Effector CD8-positive, alpha-beta T cell (primary cell): ENCODE measurements around the gene HRH4.

ENCODE experiments used
- DNase-seq: peaks from one replicate; lab custom pipeline; 2025; lab: John Stamatoyannopoulos, UW

Gene HRH4

GRCh38 chr18:24465486-24465885, 5.0 kb downstream of the HRH4 start:
- DNase-seq: no peak

DNA sequence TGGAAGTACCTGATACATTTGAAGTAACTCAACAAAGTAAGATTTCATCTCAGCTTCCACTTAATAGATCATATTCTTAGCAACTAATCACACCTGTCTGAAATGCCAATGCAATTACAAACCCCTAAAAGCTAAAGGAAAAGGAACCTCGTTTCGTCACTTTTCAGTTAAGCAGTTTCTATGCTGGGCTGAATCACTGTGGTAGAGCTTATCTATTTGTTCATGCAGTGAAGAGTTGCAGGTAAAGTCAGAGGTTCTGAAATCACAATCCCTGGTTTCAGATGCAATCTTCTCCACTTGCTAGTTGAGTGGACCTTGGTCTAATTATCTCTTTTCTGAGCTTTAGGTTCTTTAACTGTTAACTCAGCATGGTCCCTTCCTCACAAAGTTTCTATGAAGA, 6.3 kb downstream of the HRH4 start:
- no peak for DNase-seq

GRCh38 chr18:24470022-24470618, 9.7 kb downstream of the HRH4 start:
- no peak for DNase-seq

DNA sequence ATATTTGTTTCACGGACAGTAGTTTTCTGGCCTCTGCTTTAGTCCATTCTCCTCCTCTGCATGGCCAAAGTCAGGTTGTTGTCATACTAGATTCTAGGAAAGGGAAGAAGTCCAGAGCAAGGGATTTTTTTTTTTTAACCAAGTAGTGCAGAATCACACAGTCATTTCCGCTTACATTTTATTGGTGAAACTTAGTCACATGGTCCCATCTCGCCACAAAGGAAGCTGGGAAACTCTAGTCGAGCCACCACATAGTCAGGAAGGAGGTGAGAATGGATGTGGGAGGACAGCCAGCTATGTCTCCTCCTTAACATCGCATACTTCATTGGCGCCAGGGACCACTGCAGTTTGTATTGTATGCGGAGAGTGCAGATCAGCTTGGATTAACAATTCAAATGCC, 10.4 kb downstream of the HRH4 start:
- DNase-seq: no peak

DNA sequence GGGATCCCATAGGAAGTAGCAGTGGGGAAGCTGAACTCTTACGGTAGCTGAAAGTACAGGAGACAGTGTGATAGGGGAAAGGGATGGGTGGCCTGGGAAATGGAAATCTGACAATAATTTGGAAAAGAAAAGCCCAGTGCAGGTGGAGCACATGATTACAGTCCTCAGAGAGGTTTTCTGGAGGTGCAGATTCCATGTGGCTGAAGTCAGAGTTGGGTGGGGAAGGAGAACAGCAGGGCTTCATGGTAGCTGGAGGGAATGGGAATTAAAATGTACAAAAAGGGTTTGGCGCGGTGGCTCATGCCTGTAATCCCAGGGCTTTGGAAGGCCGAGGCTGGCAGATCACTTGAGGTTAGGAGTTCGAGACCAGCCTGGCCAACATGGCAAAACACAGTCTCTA, 12.2 kb downstream of the HRH4 start:
- DNase-seq: no peak

- no peak for DNase-seq
These were observed 14.0 kb downstream of the HRH4 start for GRCh38 chr18:24474406-24474805.

DNA sequence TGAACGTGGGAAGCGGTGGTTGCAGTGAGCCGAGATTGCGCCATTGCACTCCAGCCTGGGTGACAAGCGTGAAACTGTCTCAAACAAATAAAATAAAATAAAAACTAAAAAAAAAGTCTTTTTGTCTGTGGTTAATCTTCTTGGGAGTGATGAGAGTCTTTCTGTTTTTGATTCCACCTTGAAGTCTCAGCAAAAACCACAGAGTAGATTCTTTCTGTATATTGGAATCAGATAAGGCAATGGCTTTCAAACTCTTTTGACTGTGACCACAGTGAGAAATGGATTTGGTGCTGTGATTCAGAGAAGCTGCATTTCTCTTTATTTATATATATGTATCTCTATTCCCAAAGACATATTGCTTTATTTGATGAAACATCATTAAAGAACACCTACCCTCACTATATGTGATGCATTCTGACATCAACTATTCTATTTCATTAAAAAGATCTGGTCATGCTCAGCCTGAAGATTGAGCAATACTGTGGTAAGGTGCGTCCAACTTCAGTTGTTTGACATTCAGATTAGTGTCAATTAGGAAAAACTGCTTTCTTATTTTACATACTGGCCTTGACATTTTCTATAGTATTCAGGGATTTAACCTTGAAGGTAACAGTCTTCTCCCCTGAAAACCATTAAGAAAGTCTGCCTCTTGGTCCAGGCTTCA, 15.6 kb downstream of the HRH4 start:
- DNase-seq: no peak

DNA sequence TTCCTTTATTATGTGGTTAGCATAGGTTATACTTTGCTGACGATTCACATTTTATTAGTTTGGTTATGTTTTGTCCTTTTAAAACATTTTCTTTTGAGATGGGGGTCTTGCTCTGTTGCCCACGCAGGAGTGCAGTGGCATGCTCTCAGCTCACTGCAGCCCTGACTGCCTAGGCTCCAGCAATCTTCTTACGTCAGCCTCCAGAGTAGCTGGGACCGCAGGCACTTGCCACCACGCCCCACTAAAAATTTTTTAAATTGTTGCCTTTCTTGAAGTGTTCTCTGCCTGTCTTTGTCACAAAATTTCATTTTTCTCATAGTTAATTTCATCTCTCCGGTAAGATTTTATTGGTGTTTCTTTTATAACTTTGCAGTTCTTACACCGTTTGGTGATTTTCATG, 18.9 kb downstream of the HRH4 start:
- no peak for DNase-seq

GRCh38 chr18:24482821-24483220, 22.4 kb downstream of the HRH4 start:
- no peak for DNase-seq

- no peak for DNase-seq
These were observed 25.2 kb downstream of the HRH4 start for GRCh38 chr18:24485681-24486080.

- DNase-seq: no peak
These were observed 26.2 kb downstream of the HRH4 start for GRCh38 chr18:24486684-24487083.

GRCh38 chr18:24488824-24489493, 28.5 kb downstream of the HRH4 start:
- DNase-seq: no peak

GRCh38 chr18:24490539-24490938, 30.1 kb downstream of the HRH4 start:
- DNase-seq: no peak

DNA sequence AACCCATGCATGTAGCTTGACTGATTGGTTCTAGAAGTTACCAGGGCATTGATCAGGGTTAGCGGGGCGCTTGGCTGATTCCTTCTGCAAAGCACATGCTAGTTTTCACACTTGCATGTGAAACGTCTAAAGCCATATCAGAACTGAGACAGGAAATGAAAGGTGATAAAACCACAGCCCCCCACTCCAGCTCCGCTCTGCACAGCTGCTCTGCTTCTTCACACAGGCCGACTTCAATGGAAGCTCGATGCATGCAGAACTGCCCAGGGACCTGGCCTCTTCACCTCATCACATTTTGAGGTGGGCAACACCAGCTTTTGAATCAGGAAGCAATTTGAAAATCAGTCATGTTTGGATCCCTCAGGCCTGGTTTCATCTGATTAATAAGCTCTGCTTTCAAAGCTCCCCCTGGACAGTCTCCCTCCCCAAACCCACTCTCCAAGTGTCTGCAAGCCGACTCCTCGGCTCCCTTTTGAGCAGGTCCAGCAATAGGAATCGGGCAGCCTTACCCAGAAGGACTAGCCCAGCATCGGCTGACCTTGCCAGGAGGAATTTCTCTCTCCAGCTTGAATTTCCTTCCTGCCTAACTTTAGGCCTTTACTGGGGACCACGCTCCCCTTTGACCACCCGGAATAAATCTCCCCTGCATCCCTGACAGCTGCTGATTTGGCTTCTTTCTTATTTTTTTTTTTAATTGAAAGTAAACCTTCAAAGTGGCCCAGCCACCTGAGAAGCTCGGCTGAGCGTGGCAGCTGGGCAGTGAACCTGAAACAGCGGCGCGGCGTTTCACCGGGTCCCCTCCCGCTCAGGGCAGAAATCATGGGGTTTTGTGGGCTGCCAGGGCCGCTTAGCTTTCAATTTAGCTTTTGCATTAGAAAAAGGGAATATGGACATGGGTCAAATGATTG, 31.7 kb downstream of the HRH4 start:
- DNase-seq: no peak

GRCh38 chr18:24494586-24494985, 34.1 kb downstream of the HRH4 start:
- DNase-seq: no peak

- DNase-seq: no peak
These were observed 36.8 kb downstream of the HRH4 start for GRCh38 chr18:24497031-24497754.

GRCh38 chr18:24499814-24500213, 39.4 kb downstream of the HRH4 start:
- no peak for DNase-seq

- no peak for DNase-seq
These were observed 39.8 kb downstream of the HRH4 start for GRCh38 chr18:24500217-24500616.

DNA sequence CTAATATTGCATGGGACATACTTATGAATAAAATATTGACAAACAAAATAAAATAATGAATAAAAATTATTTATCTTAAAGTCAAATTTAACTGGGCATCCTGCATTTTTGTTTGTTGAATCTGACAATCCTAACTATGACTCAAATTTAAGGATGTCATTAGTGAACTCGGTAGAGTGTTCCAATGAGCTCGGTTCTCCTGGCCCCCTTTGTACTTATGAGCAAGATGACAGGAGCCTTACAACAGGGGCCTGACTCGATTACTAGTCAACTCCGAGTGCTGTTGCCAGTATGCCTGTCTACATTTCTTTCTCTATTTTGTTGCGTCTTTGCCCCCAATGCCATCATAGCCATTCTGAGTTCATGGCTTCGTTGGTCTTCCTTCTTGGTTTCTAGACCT, 40.3 kb downstream of the HRH4 start:
- DNase-seq: no peak

GRCh38 chr18:24502667-24503523, 42.5 kb downstream of the HRH4 start:
- no peak for DNase-seq

GRCh38 chr18:24504401-24504800, 44.0 kb downstream of the HRH4 start:
- DNase-seq: no peak
